ENCODE results near the gene THRB.

Gene THRB

GRCh38 chr3:24229468-24230221, 265.0 kb downstream of the THRB start:
- no peak overlapping the region for H3K4me2 ChIP-seq (ENCODE audit: low read length)
- H2AFZ ChIP-seq (ENCODE audit: low read length): no peak overlapping the region
- no peak overlapping the region for H3K9ac ChIP-seq (ENCODE audit: low read length)
- H3F3A ChIP-seq (ENCODE audit: insufficient read depth, low read length): no peaks in the 10 kb centered on the region
- H3K27ac ChIP-seq (ENCODE audit: low read depth, low read length, poor library complexity, severe bottlenecking): no peak overlapping the region
- H3K79me2 ChIP-seq (ENCODE audit: insufficient read depth, low read length): no peaks in the 10 kb centered on the region
- no peaks in the 10 kb centered on the region for H3K9me2 ChIP-seq (ENCODE audit: low read depth, low read length)
- H3K9me3 ChIP-seq (ENCODE audit: low read length): no peaks in the 10 kb centered on the region
- H4K20me1 ChIP-seq (ENCODE audit: insufficient read depth, low read length): no peaks in the 10 kb centered on the region
- H3K36me3 ChIP-seq (ENCODE audit: insufficient read depth, low read length): no peaks in the 10 kb centered on the region
- H3K4me3 ChIP-seq (ENCODE audit: low read depth, low read length, poor library complexity, severe bottlenecking): no peak overlapping the region
- no peaks in the 10 kb centered on the region for H3K27me3 ChIP-seq (ENCODE audit: insufficient read depth, low read length)
- no peaks in the 10 kb centered on the region for H3K4me1 ChIP-seq (ENCODE audit: insufficient read depth, low read length, severe bottlenecking)
- TF ChIP-seq EZH2 (IDR thresholded peaks at IDR 0.05; ENCODE audit: borderline replicate concordance, low read length) (no peak), CTCF (IDR thresholded peaks at IDR 0.05; ENCODE audit: low read length) (no peak)

- no peaks in the 10 kb centered on the region for H3K4me1 ChIP-seq (ENCODE audit: insufficient read depth, low read length, severe bottlenecking)
- H3K36me3 ChIP-seq (ENCODE audit: insufficient read depth, low read length): no peaks in the 10 kb centered on the region
- no peaks in the 10 kb centered on the region for H3F3A ChIP-seq (ENCODE audit: insufficient read depth, low read length)
- no peaks in the 10 kb centered on the region for H3K9me3 ChIP-seq (ENCODE audit: low read length)
- H3K9me2 ChIP-seq (ENCODE audit: low read depth, low read length): no peaks in the 10 kb centered on the region
- no peak overlapping the region for H3K4me3 ChIP-seq (ENCODE audit: low read depth, low read length, poor library complexity, severe bottlenecking)
- H4K20me1 ChIP-seq (ENCODE audit: insufficient read depth, low read length): no peaks in the 10 kb centered on the region
- no peaks in the 10 kb centered on the region for H3K79me2 ChIP-seq (ENCODE audit: insufficient read depth, low read length)
- H3K9ac ChIP-seq (ENCODE audit: low read length): no peak overlapping the region
- H3K4me2 ChIP-seq (ENCODE audit: low read length): no peak overlapping the region
- H3K27me3 ChIP-seq (ENCODE audit: insufficient read depth, low read length): no peaks in the 10 kb centered on the region
- H3K27ac ChIP-seq (ENCODE audit: low read depth, low read length, poor library complexity, severe bottlenecking): no peak overlapping the region
- no peak overlapping the region for H2AFZ ChIP-seq (ENCODE audit: low read length)
- TF ChIP-seq EZH2 (IDR thresholded peaks at IDR 0.05; ENCODE audit: borderline replicate concordance, low read length) (no peak), CTCF (IDR thresholded peaks at IDR 0.05; ENCODE audit: low read length) (no peak)
Measured at GRCh38 chr3:24227635-24228034, 267.0 kb downstream of the THRB start.

GRCh38 chr3:24226397-24226796, 268.3 kb downstream of the THRB start:
- H3K4me1 ChIP-seq (ENCODE audit: insufficient read depth, low read length, severe bottlenecking): no peaks in the 10 kb centered on the region
- H3F3A ChIP-seq (ENCODE audit: insufficient read depth, low read length): no peaks in the 10 kb centered on the region
- H3K4me2 ChIP-seq (ENCODE audit: low read length): no peak overlapping the region
- H3K27me3 ChIP-seq (ENCODE audit: insufficient read depth, low read length): no peaks in the 10 kb centered on the region
- H3K27ac ChIP-seq (ENCODE audit: low read depth, low read length, poor library complexity, severe bottlenecking): no peak overlapping the region
- H3K9ac ChIP-seq (ENCODE audit: low read length): no peak overlapping the region
- H3K36me3 ChIP-seq (ENCODE audit: insufficient read depth, low read length): no peaks in the 10 kb centered on the region
- no peak overlapping the region for H2AFZ ChIP-seq (ENCODE audit: low read length)
- no peak overlapping the region for H3K4me3 ChIP-seq (ENCODE audit: low read depth, low read length, poor library complexity, severe bottlenecking)
- TF ChIP-seq EZH2 (IDR thresholded peaks at IDR 0.05; ENCODE audit: borderline replicate concordance, low read length) (no peak), CTCF (IDR thresholded peaks at IDR 0.05; ENCODE audit: low read length) (no peak)
- no peaks in the 10 kb centered on the region for H3K79me2 ChIP-seq (ENCODE audit: insufficient read depth, low read length)
- H4K20me1 ChIP-seq (ENCODE audit: insufficient read depth, low read length): no peaks in the 10 kb centered on the region
- H3K9me2 ChIP-seq (ENCODE audit: low read depth, low read length): no peaks in the 10 kb centered on the region
- H3K9me3 ChIP-seq (ENCODE audit: low read length): no peaks in the 10 kb centered on the region
